A673 (cell line): ENCODE measurements around the gene RFC1. TPM values are rescaled to one million over a fixed set of nuclear protein-coding genes. Genes with fewer than 3 reads are reported as not detected.
A peak's percentile ranks its signal among the peaks of the same experiment; 100 is the strongest.
"Not testable (repeated sequence)": the region's sequence is repeated elsewhere in the genome, so short reads cannot be mapped to it uniquely, and the experiment has no call there.

Experiments
- Bru-seq: library from RNA; stranded (reverse); fragments of 400-500 nt; gene quantifications from one replicate; lab custom pipeline; 2021; lab: Mats Ljungman, UMichigan
- BruChase-seq, 2 experiments: library from RNA; stranded (reverse); fragments of 400-500 nt; gene quantifications; one replicate each; lab custom pipeline; 2021; lab: Mats Ljungman, UMichigan
- BruUV-seq: library from RNA; stranded (reverse); fragments of 400-500 nt; replicated peaks from 2 replicates; lab custom pipeline; 2021; lab: Mats Ljungman, UMichigan
- CTCF ChIA-PET: fragments of 300-600 bp; sonication (Branson Sonifier 250); formaldehyde crosslinking; loops from one replicate; lab custom pipeline; 2022; ENCODE audit warnings: antibody characterized with exemption; lab: Charles Lee
- POLR2A ChIA-PET: fragments of 300-600 bp; sonication (Branson Sonifier 250); formaldehyde crosslinking; loops from one replicate; lab custom pipeline; 2022; ENCODE audit warnings: antibody characterized with exemption; ENCODE audit not compliant: low non-redundant PET; lab: Charles Lee
- DNase-seq: peaks from one replicate; pipeline ENCODE4 v3.0.0-alpha.2; 2015; ENCODE audit warnings: low spot score
- H3K27ac ChIP-seq: fragments of 200-600 bp; sonication (generic); 2 replicates; pipeline ENCODE4 v1.5.1; 2016; ENCODE audit warnings: mixed run types, low read depth, mild to moderate bottlenecking, mixed read lengths, antibody characterized with exemption, low read length; ENCODE audit not compliant: poor library complexity, severe bottlenecking
- H3K27me3 ChIP-seq: fragments of 200-600 bp; sonication (generic); replicated peaks from 2 replicates; pipeline ENCODE4 v1.6.1; 2017; ENCODE audit warnings: mixed run types, low read depth, mild to moderate bottlenecking, mixed read lengths, antibody characterized with exemption, low read length; ENCODE audit not compliant: insufficient read depth, poor library complexity
- H3K36me3 ChIP-seq: fragments of 200-600 bp; sonication (generic); 2 replicates; pipeline ENCODE4 v1.6.1; 2016; ENCODE audit warnings: mixed run types, mild to moderate bottlenecking, mixed read lengths, antibody characterized with exemption, low read length; ENCODE audit not compliant: insufficient read depth, poor library complexity, severe bottlenecking
- H3K4me1 ChIP-seq: fragments of 200-600 bp; sonication (generic); 2 replicates; pipeline ENCODE4 v1.6.1; 2017; ENCODE audit warnings: mixed run types, mild to moderate bottlenecking, mixed read lengths, antibody characterized with exemption, low read length; ENCODE audit not compliant: insufficient read depth, poor library complexity, severe bottlenecking
- H3K4me3 ChIP-seq: fragments of 200-600 bp; sonication (generic); 2 replicates; pipeline ENCODE4 v1.5.1; 2016; ENCODE audit warnings: low read depth, mixed run types, mild to moderate bottlenecking, mixed read lengths, low read length; ENCODE audit not compliant: poor library complexity, severe bottlenecking
- H3K9me3 ChIP-seq: fragments of 200-600 bp; sonication (generic); 2 replicates; pipeline ENCODE4 v1.6.1; 2016; ENCODE audit warnings: mixed run types, low read depth, mild to moderate bottlenecking, mixed read lengths, antibody characterized with exemption, low read length; ENCODE audit not compliant: poor library complexity, severe bottlenecking
- CTCF ChIP-seq: fragments of 300-800, 200-600 bp; sonication (generic); conservative IDR thresholded peaks from 2 replicates; pipeline ENCODE4 v1.5.1; 2017; ENCODE audit warnings: low read depth, mild to moderate bottlenecking, antibody characterized with exemption, low read length, moderate library complexity, mixed read lengths
- EZH2 ChIP-seq: fragments of 200-600 bp; sonication (generic); IDR thresholded peaks from 2 replicates; pipeline ENCODE4 v1.6.1; 2017; ENCODE audit warnings: borderline replicate concordance, low read depth, mild to moderate bottlenecking, mixed read lengths, antibody characterized with exemption, low read length; ENCODE audit not compliant: poor library complexity, severe bottlenecking
- intact Hi-C: fragments of 100-400 bp; cut with micrococcal nuclease; formaldehyde crosslinking; loops from one replicate; pipeline ENCODE4 v1.10.0; 2022; ENCODE audit not compliant: unreplicated experiment
- long read RNA-seq: library from polyadenylated mRNA; stranded (forward); transcript quantifications from one replicate; pipeline ENCODE4 v2.0.0, GENCODE V29; 2022
- total RNA-seq: library from RNA; stranded (reverse); gene quantifications from 2 replicates; pipeline ENCODE4 v1.2.3, GENCODE V29; 2021

RFC1 gene
- total RNA-seq: 71.8 and 76.0 TPM in 2 replicates
- percentile 91 among the genes with signal in this experiment for Bru-seq, nascent RNA
- percentile 88 among the genes with signal in this experiment for BruChase-seq, experiment 1, labeled RNA remaining after a 2-hour chase
- percentile 90 among the genes with signal in this experiment for BruChase-seq, experiment 2, labeled RNA remaining after a 6-hour chase
- long read RNA-seq, full-length matches to known transcripts: 82 of 120 reads
- long read RNA-seq, partial matches to known transcripts: 8 of 120 reads
- long read RNA-seq, other reads (novel, unspliced or antisense): 30 of 120 reads

GRCh38 chr4:39365830-39366771, at the start of gene RFC1:
TSS of gene RFC1 (minus strand) at chr4:39366362. CDS start at chr4:39366241, 121 bp downstream.
- H3K9me3 ChIP-seq: no peaks in the 10 kb centered on the region
- intact Hi-C loops: no loop called here
- H3K4me1 ChIP-seq: peaks cover 5% of the 10 kb centered on the region
- no peak for TF ChIP-seq EZH2
- TF ChIP-seq CTCF: no peak
- peak; percentile 94 for DNase-seq
- H3K4me3 ChIP-seq: peak within 1 kb of the TSS; percentile 72
- H3K27ac ChIP-seq: peak within 1 kb of the TSS; percentile 90
- no peaks in the 10 kb centered on the region for H3K27me3 ChIP-seq
- no TSS peak for BruUV-seq
- CTCF ChIA-PET: no interaction called here
- POLR2A ChIA-PET: no interaction called here
- H3K36me3 ChIP-seq: no peaks in the 10 kb centered on the region

- DNase-seq: no peak
- BruUV-seq: no TSS peak
- no peak for TF ChIP-seq EZH2
- no peak for TF ChIP-seq CTCF
- no peaks in the 10 kb centered on the region for H3K4me1 ChIP-seq
- no peaks in the 10 kb centered on the region for H3K36me3 ChIP-seq
- ChIA-PET CTCF (interaction anchor here (0.6 kb wide), 1 partner anchor 12 kb away, joined by 4 read pairs; no protein-coding TSS in a partner anchor), POLR2A (no interaction called here)
- H3K9me3 ChIP-seq: no peaks in the 10 kb centered on the region
- no peak overlapping the region for H3K27ac ChIP-seq
- no peaks in the 10 kb centered on the region for H3K27me3 ChIP-seq
- H3K4me3 ChIP-seq: no peak overlapping the region
- intact Hi-C loops: no loop called here
These were observed 49.6 kb upstream of the RFC1 start for GRCh38 chr4:39415678-39416283.

GRCh38 chr4:39411561-39411960, 45.4 kb upstream of the RFC1 start:
- CTCF ChIA-PET, BruUV-seq, DNase-seq, H3K27me3 ChIP-seq, intact Hi-C loops, H3K9me3 ChIP-seq, H3K36me3 ChIP-seq, H3K4me1 ChIP-seq, H3K4me3 ChIP-seq, H3K27ac ChIP-seq: not testable (repeated sequence)
- POLR2A ChIA-PET: interaction anchor here (0.6 kb wide), 1 partner anchor 27 kb away, joined by 5 read pairs; no protein-coding TSS in a partner anchor
